ENCODE data around the gene ELF4. TPM values are rescaled to one million over a fixed set of nuclear protein-coding genes. Genes with fewer than 3 reads are reported as not detected.

ELF4 gene
- total and polyA plus RNA-seq, 2 experiments from 2014 or later: 0.50 to 1.8 TPM

- H3K9me3 Mint-ChIP-seq: no peaks in the 10 kb centered on the region
- ATAC-seq: no peak
- H3K4me3 Mint-ChIP-seq: no peak overlapping the region
- Histone ChIP-seq H3K4me1 (ENCODE audit: insufficient read depth) (no peaks in the 10 kb centered on the region), H3K36me3 (ENCODE audit: insufficient read depth) (no peaks in the 10 kb centered on the region), H2AFZ (no peak overlapping the region), H3K4me2 (no peak overlapping the region), H3K79me2 (replicated peaks; ENCODE audit: insufficient read depth) (no peaks in the 10 kb centered on the region), H3K27me3 (ENCODE audit: insufficient read depth) (peaks cover 38% of the 10 kb centered on the region), H3F3A (replicated peaks; ENCODE audit: low read depth) (no peaks in the 10 kb centered on the region), H3K27ac (ENCODE audit: low read depth) (no peak overlapping the region), H3K9me2 (ENCODE audit: insufficient read depth) (no peaks in the 10 kb centered on the region), H4K20me1 (replicated peaks; ENCODE audit: insufficient read depth) (no peaks in the 10 kb centered on the region), H3K4me3 (no peak overlapping the region)
- H3K27ac Mint-ChIP-seq: no peak overlapping the region
- H3K27me3 Mint-ChIP-seq (ENCODE audit: insufficient read depth, low read depth, poor library complexity): peaks cover 21% of the 10 kb centered on the region
- H3K4me1 Mint-ChIP-seq: peaks cover 13% of the 10 kb centered on the region; the same call in 2 of the 3 replicates
- no peaks in the 10 kb centered on the region for H3K36me3 Mint-ChIP-seq (ENCODE audit: low read depth)
- DNase-seq (ENCODE audit: low spot score): no peak
- no peak for TF ChIP-seq EZH2 (IDR thresholded peaks at IDR 0.05; ENCODE audit: low read depth, unreplicated experiment)
- no peak for TF ChIP-seq NANOG (IDR thresholded peaks at IDR 0.05; ENCODE audit: borderline replicate concordance)
- no peak for TF ChIP-seq ZNF462 (CRISPR knock-in tag; IDR thresholded peaks at IDR 0.05)
- no peak for TF ChIP-seq POLR2AphosphoS5 (IDR thresholded peaks at IDR 0.05; ENCODE audit: low read depth)
- TF ChIP-seq ETS1 (IDR thresholded peaks at IDR 0.05): no peak
- no peak for TF ChIP-seq REST (IDR thresholded peaks at IDR 0.05; ENCODE audit: unreplicated experiment)
- TF ChIP-seq, protein P1, sequence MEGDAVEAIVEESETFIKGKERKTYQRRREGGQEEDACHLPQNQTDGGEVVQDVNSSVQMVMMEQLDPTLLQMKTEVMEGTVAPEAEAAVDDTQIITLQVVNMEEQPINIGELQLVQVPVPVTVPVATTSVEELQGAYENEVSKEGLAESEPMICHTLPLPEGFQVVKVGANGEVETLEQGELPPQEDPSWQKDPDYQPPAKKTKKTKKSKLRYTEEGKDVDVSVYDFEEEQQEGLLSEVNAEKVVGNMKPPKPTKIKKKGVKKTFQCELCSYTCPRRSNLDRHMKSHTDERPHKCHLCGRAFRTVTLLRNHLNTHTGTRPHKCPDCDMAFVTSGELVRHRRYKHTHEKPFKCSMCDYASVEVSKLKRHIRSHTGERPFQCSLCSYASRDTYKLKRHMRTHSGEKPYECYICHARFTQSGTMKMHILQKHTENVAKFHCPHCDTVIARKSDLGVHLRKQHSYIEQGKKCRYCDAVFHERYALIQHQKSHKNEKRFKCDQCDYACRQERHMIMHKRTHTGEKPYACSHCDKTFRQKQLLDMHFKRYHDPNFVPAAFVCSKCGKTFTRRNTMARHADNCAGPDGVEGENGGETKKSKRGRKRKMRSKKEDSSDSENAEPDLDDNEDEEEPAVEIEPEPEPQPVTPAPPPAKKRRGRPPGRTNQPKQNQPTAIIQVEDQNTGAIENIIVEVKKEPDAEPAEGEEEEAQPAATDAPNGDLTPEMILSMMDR (conservative IDR thresholded peaks at IDR 0.05; ENCODE audit: low read depth in 2 of 2): no peak
- TF ChIP-seq ZNF331 (CRISPR knock-in tag; IDR thresholded peaks at IDR 0.05; ENCODE audit: low read depth): no peak
- TF ChIP-seq EZH2phosphoT487 (IDR thresholded peaks at IDR 0.05; ENCODE audit: unreplicated experiment): no peak
- TF ChIP-seq CREB1 (CRISPR knock-in tag; IDR thresholded peaks at IDR 0.05; ENCODE audit: low read depth): no peak
- no peak for TF ChIP-seq ZNF114 (CRISPR knock-in tag; IDR thresholded peaks at IDR 0.05)
- no peak for TF ChIP-seq STAT1 (IDR thresholded peaks at IDR 0.05; ENCODE audit: unreplicated experiment)
Measured at GRCh38 chrX:130114141-130114588, 3.9 kb upstream of the ELF4 start.
